Mesothelial cell of epicardium (in vitro differentiated cells): Measurements from ENCODE around the gene C10orf71. TPM values are rescaled to one million over a fixed set of nuclear protein-coding genes. Genes with fewer than 3 reads are reported as not detected.

Experiments
- DNase-seq, 2 experiments: peaks; one replicate each; pipeline ENCODE4 v3.0.0; 2021; ENCODE audit warnings: low spot score in 2 of 2; ENCODE audit not compliant: unreplicated experiment in 2 of 2
- H3K27ac Mint-ChIP-seq: 2 replicates; pipeline ENCODE4 v1.8.0; 2021; ENCODE audit warnings: mixed read lengths
- H3K27me3 Mint-ChIP-seq: 2 replicates; pipeline ENCODE4 v1.8.0; 2021; ENCODE audit warnings: low read depth, mixed read lengths
- H3K36me3 Mint-ChIP-seq: 2 replicates; pipeline ENCODE4 v1.8.0; 2021; ENCODE audit warnings: mixed read lengths
- H3K4me1 Mint-ChIP-seq: 2 replicates; pipeline ENCODE4 v1.8.0; 2021; ENCODE audit warnings: mixed read lengths
- H3K4me3 Mint-ChIP-seq: 2 replicates; pipeline ENCODE4 v1.8.0; 2021; ENCODE audit warnings: mild to moderate bottlenecking, moderate library complexity, mixed read lengths
- H3K9me3 Mint-ChIP-seq: 2 replicates; pipeline ENCODE4 v1.8.0; 2021; ENCODE audit warnings: mixed read lengths
- CTCF ChIP-seq: fragments of 200-600 bp; sonication (generic); IDR thresholded peaks from one replicate; pipeline ENCODE4 v1.5.0; 2021; ENCODE audit warnings: antibody characterized with exemption; ENCODE audit not compliant: unreplicated experiment
- total RNA-seq: library from RNA; stranded (reverse); gene quantifications from 3 replicates; pipeline ENCODE4 v1.2.1, GENCODE V29; 2021

The C10orf71 gene
- not detected in 3 replicates for total RNA-seq

- Mint-ChIP-seq H3K9me3 (no peaks in the 10 kb centered on the region), H3K36me3 (no peaks in the 10 kb centered on the region), H3K4me1 (peaks cover 7% of the 10 kb centered on the region), H3K27me3 (peaks cover 39% of the 10 kb centered on the region), H3K4me3 (no peak within 1 kb of the TSS), H3K27ac (no peak within 1 kb of the TSS)
- DNase-seq: no peak
- TF ChIP-seq CTCF: no peak
Measured at GRCh38 chr10:49298983-49299815, at the start of gene C10orf71. Gene C10orf71 (plus strand): TSS chr10:49299170. CDS start chr10:49322546, 23,376 bp downstream.

DNA sequence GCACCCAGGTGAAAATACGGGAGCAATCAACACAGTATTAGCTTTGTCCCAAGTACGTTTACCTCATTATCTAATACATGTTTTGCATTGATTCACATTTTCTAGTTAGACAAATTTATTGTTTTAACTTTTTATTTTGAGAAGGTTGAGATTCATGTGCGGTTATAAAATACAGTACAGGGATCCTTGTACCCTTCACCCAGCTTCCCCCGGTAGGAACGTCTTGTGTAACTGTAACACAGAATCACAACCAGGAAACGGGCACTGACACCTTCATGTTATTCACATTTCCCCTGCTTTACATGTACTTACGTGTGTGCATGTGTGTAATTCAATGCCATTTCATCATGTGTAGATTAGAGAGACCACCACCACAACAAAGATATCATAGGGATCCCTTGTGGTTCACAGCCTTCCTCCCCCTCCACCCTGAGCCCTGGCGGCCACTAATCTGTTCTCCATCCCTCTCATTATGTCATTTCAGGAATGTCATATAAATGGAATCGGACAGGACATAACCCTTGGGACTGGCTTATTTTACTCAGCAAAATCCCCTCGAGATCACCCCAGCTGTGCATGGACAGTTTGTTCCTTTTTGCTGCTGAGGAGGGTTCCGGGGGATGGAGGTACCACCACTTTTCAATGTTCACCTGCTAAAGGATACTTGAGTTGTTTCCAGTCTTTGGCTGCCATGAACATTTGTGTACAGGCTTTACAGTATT is 46.5 kb upstream of the C10orf71 start:
- Mint-ChIP-seq H3K9me3 (peaks cover 12% of the 10 kb centered on the region), H3K27ac (no peak overlapping the region), H3K4me3 (no peak overlapping the region), H3K36me3 (no peaks in the 10 kb centered on the region), H3K27me3 (peaks cover 14% of the 10 kb centered on the region), H3K4me1 (no peaks in the 10 kb centered on the region)
- no peak for DNase-seq
- TF ChIP-seq CTCF: no peak

DNA sequence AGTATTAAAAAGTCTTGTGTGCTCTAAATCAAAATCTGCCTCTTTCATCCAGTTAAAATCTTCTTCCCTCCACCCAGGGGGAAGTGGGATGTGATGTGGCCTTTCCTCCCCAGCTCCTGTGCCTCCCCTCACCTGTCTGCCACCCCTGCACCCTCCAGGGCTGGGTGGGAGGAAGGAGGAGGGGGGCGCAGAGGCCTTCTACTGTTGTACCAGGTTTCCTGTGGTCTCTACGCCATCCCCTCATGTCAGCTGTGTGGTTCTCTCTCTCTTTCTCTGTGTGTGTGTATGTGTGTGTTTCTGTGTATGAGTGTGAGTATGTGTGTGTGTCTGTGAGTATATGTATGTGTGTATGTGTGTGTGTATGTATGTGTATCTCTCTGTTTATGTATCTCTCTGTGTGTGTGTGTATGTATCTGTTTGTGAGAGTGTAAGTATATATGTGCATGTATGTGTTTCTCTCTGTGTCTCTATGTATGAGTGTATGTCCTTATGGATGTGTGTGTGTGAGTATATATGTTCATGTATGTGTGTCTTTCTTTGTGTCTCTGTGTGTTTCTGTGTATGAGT is 45.5 kb upstream of the C10orf71 start:
- no peaks in the 10 kb centered on the region for H3K4me1 Mint-ChIP-seq
- H3K27me3 Mint-ChIP-seq: peaks cover 17% of the 10 kb centered on the region
- no peaks in the 10 kb centered on the region for H3K36me3 Mint-ChIP-seq
- no peak for TF ChIP-seq CTCF
- H3K4me3 Mint-ChIP-seq: no peak overlapping the region
- H3K27ac Mint-ChIP-seq: no peak overlapping the region
- DNase-seq: no peak
- peaks cover 6% of the 10 kb centered on the region for H3K9me3 Mint-ChIP-seq

- no peak overlapping the region for H3K4me3 Mint-ChIP-seq
- peaks cover 14% of the 10 kb centered on the region for H3K27me3 Mint-ChIP-seq
- DNase-seq: no peak
- H3K4me1 Mint-ChIP-seq: no peaks in the 10 kb centered on the region
- no peaks in the 10 kb centered on the region for H3K36me3 Mint-ChIP-seq
- no peak for TF ChIP-seq CTCF
- H3K9me3 Mint-ChIP-seq: peaks cover 5% of the 10 kb centered on the region
- H3K27ac Mint-ChIP-seq: no peak overlapping the region
Measured at GRCh38 chr10:49254150-49254549, 44.8 kb upstream of the C10orf71 start.

GRCh38 chr10:49254556-49255318 is 44.2 kb upstream of the C10orf71 start:
- no peaks in the 10 kb centered on the region for H3K36me3 Mint-ChIP-seq
- peaks cover 5% of the 10 kb centered on the region for H3K9me3 Mint-ChIP-seq
- no peak overlapping the region for H3K4me3 Mint-ChIP-seq

More at GRCh38 chr10:49254556-49255318, 44.2 kb upstream of the C10orf71 start:
- Mint-ChIP-seq H3K27ac (no peak overlapping the region), H3K27me3 (peaks cover 14% of the 10 kb centered on the region), H3K4me1 (no peaks in the 10 kb centered on the region)
- TF ChIP-seq CTCF: no peak
- no peak for DNase-seq
